PFSK-1 (cell line): Measurements from ENCODE around the gene ACSL6.

ENCODE experiments used
- FOXP2 ChIP-seq: optimal IDR thresholded peaks from 2 replicates; pipeline ENCODE3; 2011; ENCODE audit warnings: borderline replicate concordance, control low read depth, inconsistent platforms; ENCODE audit not compliant: insufficient read depth; ENCODE audit errors: extremely low read length, extremely low read depth
- POLR2AphosphoS5 ChIP-seq: IDR thresholded peaks from 2 replicates; pipeline ENCODE4 v1.6.1; 2012; ENCODE audit warnings: low read depth, mild to moderate bottlenecking, control low read depth, low read length, moderate library complexity
- SIN3A ChIP-seq: IDR thresholded peaks from 2 replicates; pipeline ENCODE4 v1.6.1; 2012; ENCODE audit warnings: mild to moderate bottlenecking, low read length, moderate library complexity, borderline replicate concordance; ENCODE audit not compliant: insufficient read depth
- TAF1 ChIP-seq: IDR thresholded peaks from 2 replicates; pipeline ENCODE4 v1.6.1; 2012; ENCODE audit warnings: low read length, control low read depth, borderline replicate concordance; ENCODE audit not compliant: insufficient read depth
- TF ChIP-seq, protein P1 (sequence below), 2 experiments: IDR thresholded peaks; 2 replicates each; pipeline versions ENCODE4 v1.6.1 to v1.8.0; 2011 to 2012; ENCODE audit warnings: low read depth in 2 of 2, low read length in 2 of 2, control low read depth in 1 of 2, inconsistent platforms in 1 of 2, mild to moderate bottlenecking in 1 of 2, moderate library complexity in 1 of 2; ENCODE audit not compliant: insufficient read depth in 1 of 2

DNA sequence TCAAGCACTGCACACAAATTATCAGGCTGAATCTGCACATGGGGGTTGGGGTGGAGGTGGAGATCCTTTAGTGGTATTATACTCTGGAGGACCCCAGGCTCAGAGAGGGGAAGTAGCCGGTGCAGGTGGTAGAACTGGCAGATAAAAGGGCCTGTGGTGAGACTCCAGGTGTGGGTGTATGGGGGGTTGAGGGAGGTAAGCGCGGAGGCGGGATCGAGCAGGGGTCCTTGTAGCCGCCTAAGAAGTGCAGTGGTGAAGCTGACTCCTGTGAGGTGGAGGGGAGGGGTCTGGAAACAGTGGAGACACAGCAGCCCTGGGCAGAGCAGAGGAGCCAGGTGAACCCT, 841 bp downstream of the ACSL6 start:
- TF ChIP-seq POLR2AphosphoS5 (no peak), TAF1 (no peak), FOXP2 (no peak), SIN3A (no peak)
- TF ChIP-seq, protein P1, sequence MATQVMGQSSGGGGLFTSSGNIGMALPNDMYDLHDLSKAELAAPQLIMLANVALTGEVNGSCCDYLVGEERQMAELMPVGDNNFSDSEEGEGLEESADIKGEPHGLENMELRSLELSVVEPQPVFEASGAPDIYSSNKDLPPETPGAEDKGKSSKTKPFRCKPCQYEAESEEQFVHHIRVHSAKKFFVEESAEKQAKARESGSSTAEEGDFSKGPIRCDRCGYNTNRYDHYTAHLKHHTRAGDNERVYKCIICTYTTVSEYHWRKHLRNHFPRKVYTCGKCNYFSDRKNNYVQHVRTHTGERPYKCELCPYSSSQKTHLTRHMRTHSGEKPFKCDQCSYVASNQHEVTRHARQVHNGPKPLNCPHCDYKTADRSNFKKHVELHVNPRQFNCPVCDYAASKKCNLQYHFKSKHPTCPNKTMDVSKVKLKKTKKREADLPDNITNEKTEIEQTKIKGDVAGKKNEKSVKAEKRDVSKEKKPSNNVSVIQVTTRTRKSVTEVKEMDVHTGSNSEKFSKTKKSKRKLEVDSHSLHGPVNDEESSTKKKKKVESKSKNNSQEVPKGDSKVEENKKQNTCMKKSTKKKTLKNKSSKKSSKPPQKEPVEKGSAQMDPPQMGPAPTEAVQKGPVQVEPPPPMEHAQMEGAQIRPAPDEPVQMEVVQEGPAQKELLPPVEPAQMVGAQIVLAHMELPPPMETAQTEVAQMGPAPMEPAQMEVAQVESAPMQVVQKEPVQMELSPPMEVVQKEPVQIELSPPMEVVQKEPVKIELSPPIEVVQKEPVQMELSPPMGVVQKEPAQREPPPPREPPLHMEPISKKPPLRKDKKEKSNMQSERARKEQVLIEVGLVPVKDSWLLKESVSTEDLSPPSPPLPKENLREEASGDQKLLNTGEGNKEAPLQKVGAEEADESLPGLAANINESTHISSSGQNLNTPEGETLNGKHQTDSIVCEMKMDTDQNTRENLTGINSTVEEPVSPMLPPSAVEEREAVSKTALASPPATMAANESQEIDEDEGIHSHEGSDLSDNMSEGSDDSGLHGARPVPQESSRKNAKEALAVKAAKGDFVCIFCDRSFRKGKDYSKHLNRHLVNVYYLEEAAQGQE (IDR thresholded peaks at IDR 0.05; ENCODE audit: insufficient read depth in 1 of 2, low read depth in 2 of 2, low read length in 2 of 2), result no peak
